ENCODE measurements around the gene TMEM128. TPM values are rescaled to one million over a fixed set of nuclear protein-coding genes. Genes with fewer than 3 reads are reported as not detected.

TMEM128 gene, protein sequence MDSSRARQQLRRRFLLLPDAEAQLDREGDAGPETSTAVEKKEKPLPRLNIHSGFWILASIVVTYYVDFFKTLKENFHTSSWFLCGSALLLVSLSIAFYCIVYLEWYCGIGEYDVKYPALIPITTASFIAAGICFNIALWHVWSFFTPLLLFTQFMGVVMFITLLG
- 10 to 100 TPM; 22.0 to 25.3 TPM for total RNA-seq

DNA sequence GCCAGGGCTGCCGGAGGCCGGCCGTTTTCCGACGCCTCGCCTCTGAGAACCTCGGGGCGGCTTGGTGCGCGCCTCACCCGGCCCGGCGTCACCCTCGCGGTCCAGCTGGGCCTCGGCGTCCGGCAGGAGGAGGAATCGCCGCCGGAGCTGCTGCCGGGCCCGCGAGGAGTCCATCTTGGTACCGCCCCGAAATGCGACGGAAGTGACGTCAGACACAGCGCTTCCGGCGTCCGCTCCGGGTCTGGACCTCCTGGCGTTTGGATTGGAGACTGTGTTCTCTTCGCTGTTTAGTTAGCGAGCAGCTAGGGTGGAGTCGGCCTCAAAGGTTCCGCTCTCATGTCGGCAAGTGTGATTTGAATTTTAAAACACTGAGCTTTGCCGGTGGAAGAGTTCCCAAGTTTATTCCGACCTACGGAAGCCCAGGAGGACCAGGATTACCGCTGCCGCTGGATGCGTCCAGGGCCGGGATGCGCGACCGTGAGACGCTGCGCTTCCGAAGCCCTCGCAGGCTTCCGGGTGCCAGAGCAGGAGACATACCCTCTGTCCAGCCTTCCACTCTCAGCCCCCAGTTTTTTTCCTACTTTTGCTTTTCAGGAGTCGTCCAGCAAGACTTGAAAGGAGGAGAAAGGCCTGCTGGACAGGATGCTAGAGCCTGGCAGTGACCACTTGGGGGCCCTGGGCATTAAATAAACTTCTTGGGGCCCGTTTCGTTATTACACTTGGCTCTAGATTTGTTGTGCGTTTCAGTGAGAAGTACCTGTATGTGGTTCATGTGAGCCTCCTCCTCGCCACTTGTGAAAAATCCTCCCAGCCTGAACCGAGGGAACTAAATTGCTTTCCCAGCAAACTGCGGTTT lies at the start of gene TMEM128:
Gene TMEM128 (minus strand): TSS at position 195 of the 856 bp plus-strand sequence. CDS start 21 bp downstream, at position 174.
- intact Hi-C loops (cut with micrococcal nuclease), result loop anchor here (1.0 to 5.0 kb wide), 5 partner anchors 42 to 294 kb away; partner anchors contain the start of genes LYAR, NSG1, STX18 and ZBTB49
- H3K27me3 Mint-ChIP-seq, result no peaks in the 10 kb centered on the region
- H3K9me3 Mint-ChIP-seq, result no peaks in the 10 kb centered on the region

DNA sequence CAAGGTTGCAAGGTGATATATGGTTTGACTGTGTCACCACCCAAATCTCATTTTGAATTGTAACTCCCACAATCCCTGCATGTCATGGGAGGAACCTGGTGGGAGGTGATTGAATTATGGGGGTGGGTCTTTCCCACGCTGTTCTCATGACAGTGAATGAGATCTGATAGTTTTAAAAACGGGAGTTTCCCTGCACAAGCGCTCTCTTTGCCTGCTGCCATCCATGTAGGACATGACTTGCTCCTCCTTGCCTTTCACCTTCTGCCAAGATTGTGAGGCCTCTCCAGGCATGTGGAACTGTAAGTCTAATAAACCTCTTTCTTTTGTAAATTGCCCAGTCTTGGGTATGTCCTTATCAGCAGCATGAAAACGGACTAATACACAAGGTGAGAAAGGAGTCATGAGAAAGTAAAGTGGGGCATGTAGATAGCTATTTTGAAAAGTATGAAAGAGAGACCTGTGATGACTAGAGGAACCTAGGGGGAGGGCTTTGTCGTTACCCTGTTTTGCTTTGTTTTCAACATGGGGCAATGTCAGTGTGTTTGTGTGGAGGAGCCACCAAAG lies 48.3 kb upstream of the TMEM128 start:
- no peak for DNase-seq
- H3K27ac Mint-ChIP-seq, result no peak overlapping the region
- peaks cover 34% of the 10 kb centered on the region for H3K4me1 Mint-ChIP-seq (ENCODE audit: low read depth)
- ChIA-PET POLR2A (no interaction called here), CTCF (no interaction called here)
- peaks cover 15% of the 10 kb centered on the region for H3K36me3 Mint-ChIP-seq
- no peaks in the 10 kb centered on the region for H3K27me3 Mint-ChIP-seq
- peaks cover 3% of the 10 kb centered on the region for H3K9me3 Mint-ChIP-seq
- intact Hi-C loops (cut with micrococcal nuclease), result no loop called here
- H3K4me3 Mint-ChIP-seq, result no peak overlapping the region

More for the DNA sequence above, at the start of gene TMEM128:
- peak; percentile 95 for DNase-seq
- CTCF ChIA-PET, result interaction anchor here (0.9 to 2.6 kb wide), 4 partner anchors 11 to 87 kb away, joined by 3 to 19 read pairs (median 4); no protein-coding TSS in a partner anchor
- POLR2A ChIA-PET, result interaction anchor here (0.8 to 2.3 kb wide), 5 partner anchors 12 to 294 kb away, joined by 3 to 8 read pairs (median 6); partner anchors contain the start of genes LYAR, STX18 and ZBTB49
- Mint-ChIP-seq H3K36me3 (peaks cover 20% of the 10 kb centered on the region), H3K4me1 (ENCODE audit: low read depth) (peaks cover 27% of the 10 kb centered on the region), H3K27ac (peak within 1 kb of the TSS; percentile 98), H3K4me3 (peak within 1 kb of the TSS; percentile 97)

DNA sequence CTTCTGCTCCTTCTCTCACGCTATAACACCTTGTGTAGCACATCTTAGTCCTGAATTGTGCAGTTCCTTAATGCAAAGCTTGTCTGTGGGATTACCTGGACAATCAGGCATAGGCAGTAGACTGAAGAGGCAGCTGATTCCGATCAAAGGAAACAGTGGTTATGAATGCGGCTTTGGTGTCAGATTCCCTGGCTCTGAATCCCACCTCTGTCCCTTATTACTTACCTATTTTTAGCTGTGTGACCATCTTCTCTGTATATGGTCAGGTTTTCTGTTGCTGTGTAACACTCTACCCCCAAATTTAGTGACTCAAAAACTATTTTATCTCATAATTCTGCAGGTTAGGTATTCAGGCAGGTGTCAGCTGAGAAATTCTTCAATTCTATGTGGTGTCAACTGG lies 45.3 kb upstream of the TMEM128 start:
- no peak for DNase-seq
- CTCF ChIA-PET, result no interaction called here
- POLR2A ChIA-PET, result no interaction called here
- Mint-ChIP-seq H3K27ac (no peak overlapping the region), H3K4me3 (no peak overlapping the region), H3K4me1 (ENCODE audit: low read depth) (peaks cover 47% of the 10 kb centered on the region), H3K27me3 (no peaks in the 10 kb centered on the region), H3K36me3 (peaks cover 15% of the 10 kb centered on the region), H3K9me3 (peaks cover 3% of the 10 kb centered on the region)
- intact Hi-C loops (cut with micrococcal nuclease), result loop anchor here (5.0 kb wide), 1 partner anchor 336 kb away; no protein-coding TSS in a partner anchor

DNA sequence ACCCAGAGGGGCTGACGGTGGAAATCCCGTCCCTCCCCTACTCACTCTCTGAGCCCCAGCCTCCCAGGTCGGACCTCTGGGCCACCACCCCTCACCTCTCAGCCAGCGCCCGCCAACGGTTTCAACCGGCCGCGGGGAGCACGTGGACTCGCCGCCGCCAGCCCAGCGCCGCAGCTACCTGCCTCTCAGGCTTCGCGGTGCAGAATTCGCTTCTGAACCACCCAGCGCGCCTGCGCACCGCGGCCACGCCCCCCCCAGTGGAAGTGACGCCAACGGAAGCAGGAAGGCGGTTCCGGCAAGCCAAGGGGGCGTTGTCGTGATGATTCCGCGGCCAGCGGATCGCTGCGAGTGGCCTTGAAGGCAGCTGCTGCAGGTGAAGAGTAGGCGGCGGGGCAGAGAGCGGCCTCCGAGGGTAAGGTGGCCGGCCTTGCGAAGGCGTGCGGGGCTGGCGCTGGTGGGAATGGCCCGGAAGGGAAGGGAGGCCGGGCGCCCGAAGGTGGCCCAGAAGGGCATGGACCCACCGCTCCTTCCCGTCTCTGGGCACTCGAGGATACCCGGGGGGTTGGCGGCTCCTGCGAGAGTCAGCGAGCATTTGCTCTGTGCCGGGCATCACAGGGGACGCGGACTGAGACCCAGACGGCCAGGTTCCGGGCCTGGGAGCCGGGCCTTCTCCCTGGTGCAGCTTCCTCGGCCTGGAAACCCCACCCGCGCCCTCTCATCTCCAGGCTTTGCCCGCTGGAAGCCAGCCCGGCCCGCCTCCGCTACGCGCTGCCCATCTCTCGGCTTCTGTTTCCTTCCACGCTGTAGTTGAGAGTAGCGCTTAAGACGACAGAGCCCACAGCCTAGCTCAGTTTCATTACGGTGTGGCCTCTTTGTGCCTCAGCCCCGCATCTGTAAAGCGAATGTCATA lies 42.2 kb upstream of the TMEM128 start, which contains the start of the genes LYAR and ZBTB49:
Gene LYAR (minus strand): TSS at position 214 of the 910 bp plus-strand sequence. CDS start 6,412 bp downstream, outside the sequence.
Gene ZBTB49 (plus strand): TSS at position 311 of the 910 bp plus-strand sequence. CDS start 9,695 bp downstream, outside the sequence.
- no peaks in the 10 kb centered on the region for H3K27me3 Mint-ChIP-seq
- H3K9me3 Mint-ChIP-seq, result no peaks in the 10 kb centered on the region
- peak; percentile 98 for DNase-seq
- H3K27ac Mint-ChIP-seq, result peak within 1 kb of the TSS; percentile 60
- POLR2A ChIA-PET, result interaction anchor here (1.8 kb wide), 1 partner anchor 42 kb away, joined by 6 read pairs; the partner anchor contains the start of gene TMEM128
- peak within 1 kb of the TSS; percentile 95 for H3K4me3 Mint-ChIP-seq
- peaks cover 16% of the 10 kb centered on the region for H3K36me3 Mint-ChIP-seq
- intact Hi-C loops (cut with micrococcal nuclease), result loop anchor here (1.0 to 5.0 kb wide), 2 partner anchors 42 to 333 kb away; partner anchors contain the start of gene TMEM128
- peaks cover 53% of the 10 kb centered on the region for H3K4me1 Mint-ChIP-seq (ENCODE audit: low read depth)
- CTCF ChIA-PET, result interaction anchor here (0.7 to 1.3 kb wide), 4 partner anchors 13 to 39 kb away, joined by 3 to 4 read pairs (median 3); no protein-coding TSS in a partner anchor

DNA sequence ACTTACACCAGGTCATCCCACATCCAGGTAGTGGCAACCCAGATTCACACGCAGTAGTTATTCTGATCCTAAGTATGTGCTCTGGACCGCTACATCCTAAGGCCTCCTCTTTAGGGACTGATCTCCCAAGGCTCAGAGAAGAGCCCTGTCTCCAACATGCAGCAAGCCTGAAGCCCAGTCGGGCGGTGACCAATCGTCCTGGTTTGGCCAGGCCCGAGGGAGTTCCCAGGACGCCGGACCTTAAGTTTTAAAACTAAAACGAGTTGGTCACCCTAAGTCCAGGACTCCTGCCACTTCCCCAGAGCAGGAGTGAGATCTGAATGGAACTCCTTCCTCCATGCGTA lies 41.5 kb upstream of the TMEM128 start:
- H3K27ac Mint-ChIP-seq, result peak overlapping the region; percentile 60
- peaks cover 22% of the 10 kb centered on the region for H3K36me3 Mint-ChIP-seq
- POLR2A ChIA-PET, result interaction anchor here (1.8 kb wide), 1 partner anchor 41 kb away, joined by 6 read pairs; the partner anchor contains the start of gene TMEM128
- H3K4me1 Mint-ChIP-seq (ENCODE audit: low read depth), result peaks cover 48% of the 10 kb centered on the region
- DNase-seq, result no peak
- intact Hi-C loops (cut with micrococcal nuclease), result no loop called here
- H3K9me3 Mint-ChIP-seq, result no peaks in the 10 kb centered on the region
- CTCF ChIA-PET, result interaction anchor here (0.7 to 1.3 kb wide), 3 partner anchors 14 to 29 kb away, joined by 3 to 4 read pairs (median 3); no protein-coding TSS in a partner anchor
- no peaks in the 10 kb centered on the region for H3K27me3 Mint-ChIP-seq
- peak overlapping the region; percentile 95 for H3K4me3 Mint-ChIP-seq

DNA sequence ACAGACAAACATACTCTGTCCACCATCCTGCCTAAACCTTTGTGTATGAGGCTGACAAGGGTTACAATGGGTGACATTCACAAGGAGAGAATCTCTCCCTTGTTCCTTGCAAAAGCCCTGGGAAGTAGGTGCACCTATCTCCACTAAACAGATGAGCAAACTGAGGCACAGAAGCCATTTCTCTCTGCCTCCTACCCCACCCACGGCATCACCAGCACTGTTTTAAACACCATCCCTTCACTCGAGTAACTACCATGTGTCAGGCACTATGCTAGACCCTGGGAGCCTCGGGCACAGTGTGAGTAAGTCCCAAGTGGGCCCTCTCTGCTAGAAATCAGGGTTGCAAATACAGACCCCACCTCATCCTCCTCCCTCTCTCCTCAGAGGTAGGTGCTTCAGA lies 41.0 kb upstream of the TMEM128 start:
- Mint-ChIP-seq H3K4me3 (peak overlapping the region; percentile 95), H3K9me3 (no peaks in the 10 kb centered on the region), H3K27ac (no peak overlapping the region), H3K36me3 (peaks cover 23% of the 10 kb centered on the region), H3K27me3 (no peaks in the 10 kb centered on the region), H3K4me1 (ENCODE audit: low read depth) (peaks cover 48% of the 10 kb centered on the region)
- ChIA-PET CTCF (no interaction called here), POLR2A (no interaction called here)
- intact Hi-C loops (cut with micrococcal nuclease), result no loop called here
- DNase-seq, result no peak

DNA sequence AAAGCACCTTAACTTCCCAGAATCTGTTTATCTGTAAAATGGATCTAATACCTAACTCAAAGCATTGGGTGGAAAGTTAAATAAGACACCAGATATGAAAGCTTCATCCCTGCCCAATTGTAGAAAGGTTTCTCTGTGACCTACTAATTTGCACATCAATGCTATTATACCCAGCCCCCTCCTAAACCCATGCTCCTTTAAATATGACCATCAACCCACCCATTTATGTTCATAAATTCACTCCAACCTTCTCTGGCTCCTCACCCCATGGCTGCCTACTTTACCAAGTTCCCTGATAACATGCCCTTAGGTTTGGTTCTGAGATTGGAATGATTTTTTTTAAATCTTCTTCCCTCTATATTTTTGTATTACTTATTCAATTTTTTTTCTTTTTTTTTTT lies 40.1 kb upstream of the TMEM128 start:
- CTCF ChIA-PET, result no interaction called here
- Mint-ChIP-seq H3K9me3 (no peaks in the 10 kb centered on the region), H3K36me3 (peaks cover 27% of the 10 kb centered on the region), H3K4me3 (no peak overlapping the region), H3K4me1 (ENCODE audit: low read depth) (peaks cover 51% of the 10 kb centered on the region), H3K27me3 (no peaks in the 10 kb centered on the region), H3K27ac (peak overlapping the region; percentile 2)
- no peak for DNase-seq
- intact Hi-C loops (cut with micrococcal nuclease), result no loop called here
- POLR2A ChIA-PET, result no interaction called here

DNA sequence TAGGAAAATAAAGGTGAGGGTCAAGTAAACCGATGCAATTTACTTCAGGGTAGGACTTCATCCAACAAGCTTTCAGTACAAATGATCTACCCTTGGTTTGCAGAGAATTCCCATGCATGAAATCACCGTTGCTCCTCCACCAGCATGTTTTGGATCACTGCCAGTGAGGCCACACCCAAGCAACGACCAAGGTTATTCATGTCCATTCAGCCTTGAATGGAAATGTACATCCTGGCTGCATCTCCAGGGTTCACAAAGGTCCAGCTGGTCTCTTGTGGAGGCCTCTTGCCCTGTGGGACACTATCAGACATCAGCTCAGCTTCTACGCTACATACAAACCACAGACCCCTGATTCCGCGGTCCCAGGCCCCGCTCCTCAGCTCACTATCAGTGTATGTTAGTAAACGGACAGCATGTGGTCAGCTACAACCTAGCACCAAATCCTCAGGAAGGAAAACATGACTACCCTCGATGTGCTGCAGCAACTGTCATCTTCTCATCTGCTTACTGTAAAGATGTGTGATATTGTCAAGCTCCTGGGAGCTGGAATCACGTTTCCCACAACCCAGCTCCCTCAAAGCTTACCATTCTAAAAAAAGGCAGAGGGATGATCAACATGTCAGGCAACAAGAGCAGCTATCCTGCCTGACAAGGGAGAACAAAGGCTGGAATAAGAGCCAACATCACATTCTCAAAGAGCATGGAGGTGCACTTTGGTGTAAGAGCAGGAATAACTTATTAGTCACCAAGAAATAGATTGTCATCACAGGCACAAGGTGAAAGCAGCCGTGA lies 37.0 kb upstream of the TMEM128 start:
- Mint-ChIP-seq H3K27me3 (no peaks in the 10 kb centered on the region), H3K36me3 (peaks cover 46% of the 10 kb centered on the region), H3K4me3 (no peak overlapping the region), H3K4me1 (ENCODE audit: low read depth) (peaks cover 32% of the 10 kb centered on the region), H3K9me3 (no peaks in the 10 kb centered on the region), H3K27ac (no peak overlapping the region)
- intact Hi-C loops (cut with micrococcal nuclease), result no loop called here
- ChIA-PET CTCF (interaction anchor here (1.3 to 1.6 kb wide), 2 partner anchors 33 to 50 kb away, joined by 3 to 4 read pairs; no protein-coding TSS in a partner anchor), POLR2A (interaction anchor here (1.3 kb wide), 1 partner anchor 37 kb away, joined by 3 read pairs; the partner anchor contains the start of gene TMEM128)
- no peak for DNase-seq

DNA sequence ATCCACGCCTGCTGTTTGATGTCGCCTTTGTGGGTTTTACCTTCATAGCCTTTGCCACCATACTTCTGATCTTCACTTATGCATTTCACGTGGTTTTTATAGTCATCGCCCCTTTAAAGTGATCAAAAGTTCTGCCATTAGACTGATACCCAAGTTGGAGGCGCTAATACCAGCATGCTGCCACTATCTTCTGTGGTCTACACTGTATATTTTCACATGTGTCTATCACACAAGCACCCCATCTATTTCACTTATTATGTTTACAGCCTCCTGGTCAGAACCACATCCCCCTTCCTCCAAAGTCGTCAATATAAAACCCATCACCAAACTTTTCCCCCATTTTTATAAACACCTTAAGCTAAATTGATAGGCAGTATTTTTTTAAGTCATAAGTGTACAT lies 33.8 kb upstream of the TMEM128 start:
- intact Hi-C loops (cut with micrococcal nuclease), result no loop called here

DNA sequence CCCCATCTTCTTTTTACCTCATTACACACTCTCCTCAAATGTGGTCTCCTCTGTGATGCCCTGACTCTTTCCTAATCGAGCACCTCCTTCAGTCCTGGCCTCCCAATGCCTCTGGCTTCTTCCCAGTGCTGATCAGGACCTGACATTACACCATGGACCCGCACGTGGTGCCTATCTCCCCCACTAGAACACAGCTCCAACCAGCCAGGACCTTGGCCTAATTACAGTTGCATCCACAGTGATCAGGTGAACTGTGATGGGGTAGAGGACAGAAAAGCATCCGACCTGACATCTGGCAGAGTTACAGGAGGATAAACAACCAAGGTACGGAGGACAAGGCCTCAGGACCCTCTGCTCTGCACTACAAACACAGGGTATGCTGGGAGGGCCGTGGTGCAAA lies 29.5 kb upstream of the TMEM128 start:
- POLR2A ChIA-PET, result no interaction called here
- no peaks in the 10 kb centered on the region for H3K9me3 Mint-ChIP-seq

More for the DNA sequence above, 33.8 kb upstream of the TMEM128 start:
- CTCF ChIA-PET, result interaction anchor here (1.1 kb wide), 1 partner anchor 22 kb away, joined by 5 read pairs; no protein-coding TSS in a partner anchor
- DNase-seq, result no peak
- no peaks in the 10 kb centered on the region for H3K27me3 Mint-ChIP-seq
- peaks cover 10% of the 10 kb centered on the region for H3K4me1 Mint-ChIP-seq (ENCODE audit: low read depth)
- no peak overlapping the region for H3K4me3 Mint-ChIP-seq
- H3K27ac Mint-ChIP-seq, result no peak overlapping the region
- no peaks in the 10 kb centered on the region for H3K9me3 Mint-ChIP-seq
- H3K36me3 Mint-ChIP-seq, result peaks cover 62% of the 10 kb centered on the region
- POLR2A ChIA-PET, result no interaction called here

More for the DNA sequence above, 29.5 kb upstream of the TMEM128 start:
- Mint-ChIP-seq H3K4me1 (ENCODE audit: low read depth) (no peaks in the 10 kb centered on the region), H3K4me3 (no peak overlapping the region), H3K27me3 (no peaks in the 10 kb centered on the region), H3K36me3 (peaks cover 62% of the 10 kb centered on the region), H3K27ac (no peak overlapping the region)
- no peak for DNase-seq
- CTCF ChIA-PET, result no interaction called here
- intact Hi-C loops (cut with micrococcal nuclease), result no loop called here
